ENCODE measurements around the gene LOXHD1. TPM values are rescaled to one million over a fixed set of nuclear protein-coding genes. Genes with fewer than 3 reads are reported as not detected.

Gene LOXHD1
- total RNA-seq, 2 experiments from 2014 or later = not detected

DNA sequence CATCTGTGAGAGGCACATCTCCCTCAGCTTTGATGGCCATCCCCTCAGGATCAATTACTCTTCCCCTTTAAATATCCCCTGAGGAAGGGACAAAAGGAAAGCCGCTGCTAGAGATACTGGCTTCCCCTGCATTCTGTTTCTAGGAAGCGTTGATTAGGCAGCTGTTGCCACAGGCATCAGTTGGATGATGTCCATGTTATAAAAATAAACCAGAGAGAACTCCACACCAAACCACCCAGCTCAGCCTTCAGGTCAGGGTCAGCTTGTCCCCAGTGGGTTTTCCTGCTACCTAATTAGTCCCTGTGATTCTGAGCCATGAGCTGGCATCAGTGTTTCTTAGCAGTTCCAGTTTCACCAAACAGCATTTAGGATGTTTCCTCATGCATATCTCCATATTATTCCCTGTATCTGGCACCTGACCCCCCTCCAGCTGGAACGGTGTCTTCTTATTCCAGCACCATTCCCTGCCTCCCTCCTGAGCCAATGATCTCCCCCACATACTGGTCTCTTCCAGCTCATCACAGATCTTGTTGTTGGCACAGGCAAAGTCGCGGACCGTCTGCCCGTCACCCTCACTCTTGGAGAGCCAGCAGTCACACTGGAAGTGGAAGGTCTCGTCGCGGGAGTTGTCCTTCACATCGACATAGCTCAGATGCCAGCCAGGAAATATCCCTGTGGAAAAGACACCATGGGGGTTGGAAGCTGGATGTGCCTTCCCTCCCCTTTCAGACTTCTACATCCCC is 168.4 kb downstream of the LOXHD1 start:
- POLR2A ChIA-PET = no interaction called here
- CTCF ChIA-PET = no interaction called here

DNA sequence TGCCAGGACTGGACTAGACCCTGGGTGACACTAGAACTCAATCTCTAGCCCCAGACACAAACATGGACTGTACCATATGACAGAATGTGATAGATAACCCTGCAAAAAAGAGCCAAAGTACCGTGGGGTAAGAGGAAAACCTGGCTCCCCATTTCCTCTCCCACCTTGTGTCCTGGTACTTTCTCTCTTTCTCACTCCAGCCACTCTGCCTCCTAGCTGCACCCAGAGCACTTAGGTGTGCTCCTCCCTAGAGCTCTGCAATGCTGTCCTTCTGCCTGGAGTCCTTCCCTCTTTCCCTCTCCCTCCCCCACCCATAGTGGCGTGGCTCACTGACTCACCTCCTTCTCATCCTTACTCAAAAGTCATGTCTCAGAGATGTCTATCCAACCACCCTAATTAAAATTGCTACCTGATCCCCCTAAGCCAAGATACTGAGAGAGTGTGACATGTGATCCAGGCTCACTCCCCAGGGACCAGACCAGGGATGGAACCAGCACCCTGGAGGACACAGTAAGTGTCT is 171.3 kb downstream of the LOXHD1 start:
- POLR2A ChIA-PET = no interaction called here
- CTCF ChIA-PET = no interaction called here

DNA sequence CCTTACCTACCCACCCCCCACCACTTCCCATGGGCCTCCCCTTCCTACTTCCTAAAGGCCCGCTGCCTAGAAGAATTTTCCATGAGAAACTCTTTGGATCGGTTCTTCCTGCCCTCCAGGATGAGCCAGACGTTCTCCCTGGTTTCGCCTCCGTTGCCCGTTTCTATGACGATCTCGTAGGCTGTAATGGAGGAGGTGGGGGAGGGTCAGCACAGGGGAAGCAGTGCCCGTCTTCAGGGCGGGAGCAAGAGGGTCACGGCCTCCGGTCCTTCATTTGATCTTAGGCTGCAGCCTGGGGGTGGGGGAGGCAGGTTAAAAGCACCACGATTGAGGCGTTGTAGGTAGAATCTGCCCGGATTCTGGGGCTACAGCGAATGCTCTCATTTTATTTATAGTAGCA is 172.0 kb downstream of the LOXHD1 start:
- POLR2A ChIA-PET = no interaction called here
- CTCF ChIA-PET = no interaction called here

DNA sequence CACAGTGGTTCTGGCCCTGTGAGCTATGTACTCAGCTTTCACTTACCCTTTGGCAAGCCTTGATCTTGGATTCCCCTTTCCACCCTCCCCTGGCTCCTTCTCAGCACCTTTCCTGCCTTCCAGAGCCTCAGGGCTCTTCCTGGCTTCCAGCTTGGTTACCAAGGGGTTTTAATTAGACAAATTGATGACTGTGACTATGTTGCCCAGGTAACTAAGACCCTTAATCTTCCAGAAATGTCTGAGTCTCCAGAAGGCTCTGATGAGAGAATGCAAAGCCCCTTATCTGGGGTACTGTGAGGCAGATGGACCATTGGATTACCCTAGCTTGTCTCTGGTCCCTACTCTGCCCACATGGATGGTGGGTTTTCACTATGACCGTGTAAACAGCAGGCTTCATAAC is 174.2 kb downstream of the LOXHD1 start:
- ChIA-PET CTCF (interaction anchor here (1.8 kb wide), 1 partner anchor 202 kb away, joined by 4 read pairs; no protein-coding TSS in a partner anchor), POLR2A (no interaction called here)

- ChIA-PET POLR2A (no interaction called here), CTCF (interaction anchor here (0.6 to 1.9 kb wide), 3 partner anchors 185 to 308 kb away, joined by 3 to 6 read pairs (median 5); a partner anchor contains a TSS)
These were observed 175.2 kb downstream of the LOXHD1 start for GRCh38 chr18:46481847-46482245.

GRCh38 chr18:46481048-46481846 is 175.8 kb downstream of the LOXHD1 start:
- POLR2A ChIA-PET = no interaction called here
- CTCF ChIA-PET = interaction anchor here (1.2 to 1.9 kb wide), 2 partner anchors 200 to 307 kb away, joined by 3 to 6 read pairs; a partner anchor contains a TSS

DNA sequence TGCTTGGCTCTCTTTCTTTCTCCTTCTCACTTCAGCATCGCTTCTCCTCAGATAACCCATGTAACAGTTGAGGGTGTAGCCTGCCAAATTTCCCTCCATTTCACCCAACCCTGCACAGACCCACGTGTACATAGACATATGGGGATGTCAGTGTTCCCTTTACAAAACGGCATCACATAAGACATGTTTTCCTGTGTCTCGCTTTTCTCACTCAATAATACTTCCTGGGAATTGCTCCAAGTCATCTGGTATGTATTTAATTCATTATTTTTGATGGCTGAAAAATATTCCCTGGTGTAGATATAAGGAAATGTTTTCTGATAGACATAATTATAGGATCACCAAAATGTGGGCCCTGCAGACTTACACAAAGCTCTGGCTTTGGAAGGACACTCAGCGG is 176.8 kb downstream of the LOXHD1 start:
- ChIA-PET POLR2A (no interaction called here), CTCF (no interaction called here)

DNA sequence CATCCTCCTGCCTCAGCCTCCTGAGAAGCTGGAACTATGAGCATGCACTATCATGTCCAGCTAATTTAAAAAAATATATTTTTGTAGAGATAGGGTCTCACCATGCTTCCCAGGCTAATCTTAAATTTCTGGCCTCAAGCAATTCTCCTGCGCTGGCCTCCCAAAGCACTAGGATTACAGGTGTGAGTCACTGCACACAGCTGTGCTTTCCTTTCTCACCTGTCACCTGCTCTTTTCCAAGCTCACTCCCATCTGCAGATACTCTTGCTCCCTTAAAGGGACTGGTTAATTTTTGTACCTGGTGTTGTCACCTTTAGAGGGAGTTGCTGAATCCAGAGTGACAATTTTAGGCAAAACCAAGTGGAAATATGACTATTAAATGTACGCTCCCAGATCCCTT is 178.2 kb downstream of the LOXHD1 start:
- ChIA-PET POLR2A (no interaction called here), CTCF (no interaction called here)

DNA sequence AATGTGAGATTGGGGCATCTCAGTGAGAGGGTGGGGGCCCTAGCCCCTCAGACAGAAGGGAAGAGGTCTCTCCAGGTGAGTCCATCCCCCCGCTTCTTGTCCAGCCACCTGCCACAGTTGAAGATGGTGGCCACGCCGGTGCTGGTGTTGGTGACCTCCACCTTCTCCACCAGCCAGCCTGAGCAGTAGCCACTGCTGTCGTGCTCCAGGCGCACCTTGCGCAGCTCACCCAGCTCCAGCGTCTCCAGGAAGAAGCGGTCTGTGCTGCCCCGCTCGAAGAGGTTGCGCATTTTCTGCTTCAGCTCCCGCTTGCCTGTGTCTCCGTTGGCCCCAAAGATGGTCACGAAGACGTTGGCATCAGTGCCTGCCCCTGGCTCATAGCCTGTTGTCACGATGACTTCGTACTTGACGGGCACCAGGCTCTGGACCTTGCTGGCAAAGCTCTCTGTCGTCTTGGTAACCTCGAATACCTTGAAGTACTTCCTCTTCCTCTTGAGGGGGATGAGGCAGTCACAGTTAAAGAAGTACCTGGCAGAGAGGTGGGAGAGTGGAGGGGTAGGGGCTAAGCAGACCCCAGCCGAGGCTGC is 179.5 kb downstream of the LOXHD1 start:
- ChIA-PET CTCF (no interaction called here), POLR2A (no interaction called here)

DNA sequence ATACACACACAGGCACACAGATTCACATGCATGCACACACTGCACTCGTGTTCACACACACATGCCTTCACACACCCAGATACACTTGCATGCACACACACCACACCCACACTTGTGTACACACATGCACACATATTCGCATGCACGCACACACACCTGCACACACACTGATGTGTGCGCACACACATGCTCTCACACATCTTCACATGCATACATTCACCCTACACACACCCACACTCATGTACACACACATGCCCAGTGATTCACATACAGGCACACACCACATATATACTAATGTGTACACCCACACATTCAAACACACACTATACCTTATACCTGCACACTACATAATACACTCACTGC is 181.6 kb downstream of the LOXHD1 start:
- CTCF ChIA-PET = no interaction called here
- POLR2A ChIA-PET = no interaction called here

DNA sequence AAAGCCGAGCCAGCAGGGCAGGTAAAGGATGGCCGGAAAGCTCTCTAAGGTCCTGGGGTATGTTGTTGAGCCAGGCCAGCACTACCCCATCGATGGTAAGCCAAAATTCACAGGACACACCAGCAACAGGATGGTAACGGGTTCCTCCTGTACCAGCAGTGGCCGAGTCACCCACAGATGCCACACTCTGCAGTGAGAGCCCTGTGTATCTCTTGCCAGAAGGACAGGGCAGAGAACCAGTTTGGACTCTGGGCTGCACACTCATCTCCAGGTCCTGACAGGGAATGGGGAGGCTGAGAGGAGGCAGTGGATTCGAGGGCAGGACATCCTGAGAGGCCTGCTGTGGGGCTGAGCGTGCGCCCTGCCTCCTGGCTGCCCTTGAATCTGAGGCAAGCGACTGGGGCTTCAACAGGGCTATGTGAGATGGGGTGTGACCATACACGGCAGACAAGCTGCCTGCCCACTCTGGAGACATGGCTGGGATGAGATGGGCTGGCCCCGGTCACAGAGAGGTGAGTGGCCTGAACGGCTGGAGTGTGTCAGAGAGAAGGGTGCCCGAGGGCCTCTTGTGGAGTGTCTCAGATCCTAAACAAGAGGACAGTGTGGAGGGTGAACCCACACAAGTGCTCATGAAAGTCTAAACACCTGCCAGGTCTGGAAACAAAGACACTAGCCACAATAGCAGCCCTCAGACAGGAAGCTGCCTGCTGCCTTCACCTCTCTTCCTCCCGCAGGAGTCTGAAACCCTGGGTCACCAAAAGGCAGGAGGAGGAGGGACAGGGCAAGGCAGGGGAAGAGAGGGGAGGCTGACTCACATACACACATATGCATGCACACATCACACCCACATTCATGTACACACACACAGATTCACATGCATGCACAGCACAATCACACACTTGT is 182.3 kb downstream of the LOXHD1 start:
- POLR2A ChIA-PET = no interaction called here
- CTCF ChIA-PET = no interaction called here

DNA sequence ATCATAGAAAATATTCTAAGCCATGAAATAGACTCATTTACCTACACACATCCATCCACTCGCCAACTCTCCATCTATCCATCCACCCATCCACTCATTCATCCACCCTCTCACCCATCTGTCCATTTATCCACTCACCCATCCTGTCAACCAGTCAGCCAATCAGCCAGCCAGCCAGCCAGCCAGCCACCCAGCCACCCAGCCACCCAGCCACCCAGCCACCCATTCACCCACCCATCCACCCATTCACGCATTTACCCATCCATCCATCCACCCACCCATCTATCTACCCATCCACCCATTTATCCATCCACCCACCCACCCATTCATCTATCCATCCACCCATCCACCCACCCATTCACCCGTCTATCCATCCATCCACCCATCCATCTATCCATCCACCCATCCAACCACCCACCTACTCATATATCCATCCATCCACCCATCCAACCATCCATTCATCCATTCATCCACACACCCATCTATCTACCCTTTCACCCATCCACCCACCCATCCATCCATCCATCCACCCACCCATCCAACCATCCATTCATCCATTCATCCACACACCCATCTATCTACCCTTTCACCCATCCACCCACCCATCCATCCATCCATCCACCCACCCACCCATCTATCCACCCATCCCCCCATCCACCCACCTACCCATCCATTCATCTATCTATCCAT is 185.1 kb downstream of the LOXHD1 start:
- ChIA-PET CTCF (no interaction called here), POLR2A (no interaction called here)

DNA sequence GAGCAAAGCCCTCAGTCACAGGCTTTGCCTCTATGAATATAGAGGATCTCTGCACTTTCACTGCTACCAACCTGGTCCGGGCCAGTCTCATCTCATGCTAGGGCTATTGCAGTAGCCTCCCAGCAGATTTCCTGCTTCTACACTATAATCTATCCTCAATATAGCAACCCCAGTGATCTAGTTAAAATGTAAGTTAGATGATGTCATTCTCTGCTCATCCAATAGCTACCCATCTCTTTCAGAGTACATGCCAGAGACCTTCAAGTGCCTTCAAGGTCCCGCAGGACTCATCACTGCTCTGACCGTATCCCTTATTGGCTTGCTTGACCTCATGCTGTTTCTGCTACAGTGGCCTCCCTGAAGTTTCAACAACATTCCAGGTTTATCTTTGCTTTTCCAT is 186.3 kb downstream of the LOXHD1 start:
- ChIA-PET CTCF (no interaction called here), POLR2A (no interaction called here)

DNA sequence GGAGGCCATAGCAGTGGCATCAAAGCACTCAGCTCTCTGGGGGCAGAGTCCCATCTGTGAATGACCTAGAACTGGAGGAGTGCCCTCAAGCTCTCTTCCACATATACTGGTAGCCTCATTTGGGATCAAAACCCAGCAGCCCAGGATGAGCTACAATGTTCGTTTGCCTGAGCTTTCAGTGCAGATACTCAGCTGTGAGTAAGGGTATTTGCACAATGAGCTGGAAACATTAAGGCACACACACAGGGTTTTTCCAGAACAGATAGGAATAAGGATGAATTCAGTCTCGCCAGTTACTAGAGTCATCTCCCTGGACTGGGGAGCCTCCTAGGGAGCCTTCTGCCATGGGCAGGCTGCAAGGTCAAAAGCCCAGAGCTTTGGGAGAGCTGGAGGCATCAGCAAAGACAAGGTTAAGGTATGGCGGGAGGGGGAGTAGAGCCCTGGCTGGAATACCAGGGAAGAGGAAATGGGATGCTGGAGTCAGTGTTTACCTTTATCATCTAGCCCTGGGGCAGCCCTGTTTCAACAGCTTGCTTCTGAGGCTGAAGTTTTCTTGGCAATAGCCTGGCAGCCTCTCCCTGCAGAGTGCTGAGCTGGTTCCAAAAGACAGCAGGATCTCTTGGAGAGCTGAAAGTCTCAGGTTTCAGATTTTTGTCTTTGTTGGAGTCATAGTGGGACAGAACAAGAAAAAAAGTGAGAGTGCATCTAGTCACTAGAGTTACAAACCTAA is 187.7 kb downstream of the LOXHD1 start:
- POLR2A ChIA-PET = no interaction called here
- CTCF ChIA-PET = no interaction called here

DNA sequence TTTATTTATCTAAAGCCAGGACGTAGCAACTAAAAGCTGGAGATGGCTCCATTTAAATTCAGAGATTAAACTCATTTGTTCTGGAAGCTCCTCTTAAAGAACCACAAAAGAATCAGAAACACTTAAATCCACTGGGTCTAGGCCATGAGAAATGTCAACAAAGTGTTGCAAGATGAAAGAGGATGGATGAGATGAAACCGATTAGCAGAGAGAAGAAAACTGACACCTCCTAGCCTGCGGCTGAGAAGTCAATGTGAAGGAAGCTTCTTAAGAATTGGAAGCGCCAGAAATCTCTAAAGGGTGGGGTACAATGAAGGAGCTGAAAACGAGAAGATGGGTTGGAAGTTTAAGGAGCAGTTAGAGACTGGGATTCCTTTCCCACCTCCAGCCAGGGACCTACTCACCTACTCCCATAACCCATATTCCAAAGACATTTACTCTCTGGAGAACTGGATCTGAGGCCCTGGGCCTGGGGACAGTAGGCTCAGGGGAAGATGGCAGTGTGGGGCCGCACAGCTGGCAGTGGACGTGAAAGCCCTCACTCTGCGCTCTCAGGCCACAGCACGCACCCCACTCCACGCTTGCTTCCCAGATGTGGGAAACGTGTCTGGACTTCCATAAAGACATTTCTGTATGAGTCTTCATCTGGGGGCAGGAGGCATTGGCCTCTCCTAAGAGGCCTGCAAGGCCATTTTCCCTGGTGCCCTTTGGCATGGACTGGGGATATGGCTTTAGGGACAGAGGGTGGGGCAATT is 188.4 kb downstream of the LOXHD1 start:
- POLR2A ChIA-PET = no interaction called here
- CTCF ChIA-PET = no interaction called here

DNA sequence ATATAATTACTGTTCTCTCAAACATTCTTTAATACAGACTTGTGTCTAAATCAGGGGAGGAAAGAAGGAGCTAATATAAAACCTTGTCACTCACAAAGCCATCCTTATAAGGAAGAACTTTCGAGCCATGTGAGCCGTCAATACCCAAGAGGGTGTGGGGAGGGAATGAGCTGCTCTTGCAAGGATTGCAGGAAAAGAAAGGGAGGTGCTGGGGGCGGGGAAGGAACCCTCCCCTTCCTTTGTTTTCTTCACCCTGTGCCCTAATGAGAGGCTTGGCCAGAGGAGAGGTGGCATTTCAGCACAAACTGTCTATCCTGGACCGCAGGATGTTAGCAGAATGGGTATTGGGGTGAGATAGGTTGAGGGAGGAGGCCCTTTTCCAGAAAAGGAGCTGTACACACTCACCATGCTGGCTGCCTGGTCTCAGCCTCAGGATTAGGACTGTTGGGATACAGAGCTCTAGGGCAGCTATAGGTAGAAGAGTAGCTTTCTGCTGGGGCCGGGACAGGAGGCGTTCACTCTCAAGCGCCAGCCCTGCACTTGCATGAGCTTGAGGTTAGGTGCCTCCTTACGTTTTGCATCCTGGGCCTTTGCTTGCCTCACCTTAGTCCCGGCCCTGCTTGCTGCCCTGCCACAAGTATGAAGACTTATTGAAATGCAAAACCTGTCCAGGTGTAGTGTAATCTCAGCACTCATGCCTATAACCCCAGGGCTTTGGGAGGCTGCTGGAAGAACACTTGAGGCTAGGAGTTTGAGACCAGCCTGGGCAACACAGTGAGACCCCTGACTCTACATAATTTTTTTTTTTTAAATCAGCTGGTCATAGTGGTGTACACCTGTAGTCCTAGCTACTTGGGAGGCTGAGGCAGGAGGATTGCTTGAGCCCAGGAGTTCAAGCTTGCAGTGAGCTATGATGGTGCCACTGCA is 190.5 kb downstream of the LOXHD1 start:
- ChIA-PET CTCF (no interaction called here), POLR2A (no interaction called here)

All from activated CD8-positive, alpha-beta memory T cell treated with anti-CD3 and anti-CD28 coated beads for 36 hours (primary cell).